Uterus (tissue), 4 donors: ENCODE results near the gene GPR78. TPM values are rescaled to one million over a fixed set of nuclear protein-coding genes. Genes with fewer than 3 reads are reported as not detected.

Experiments used
- DNase-seq, 2 donors: peaks; one replicate each; pipeline ENCODE4 v3.0.0-alpha.2; 2019 to 2020
- H3K27ac ChIP-seq, 2 donors: fragments of 200-600 bp; sonication (generic); 1 replicate in 1 of 2; 2 replicates in 1 of 2; pipeline ENCODE4 v1.5.1; 2016 to 2018
- H3K27me3 ChIP-seq, 2 donors: fragments of 200-600 bp; sonication (generic); one replicate each; pipeline ENCODE4 v1.5.1; 2018 to 2019; ENCODE audit warnings: control low read depth in 1 of 2
- H3K36me3 ChIP-seq, 2 donors: fragments of 200-600 bp; sonication (generic); one replicate each; pipeline ENCODE4 v1.5.1; 2019; ENCODE audit warnings: control low read depth in 1 of 2
- H3K4me1 ChIP-seq, 2 donors: fragments of 200-600 bp; sonication (generic); one replicate each; pipeline ENCODE4 v1.5.1; 2018 to 2019; ENCODE audit warnings: control low read depth in 1 of 2
- H3K4me3 ChIP-seq, 2 donors: fragments of 200-600 bp; sonication (generic); 1 replicate in 1 of 2; 2 replicates in 1 of 2; pipeline ENCODE4 v1.5.1; 2018 to 2019; ENCODE audit warnings: mild to moderate bottlenecking in 1 of 2
- H3K9me3 ChIP-seq, 2 donors: fragments of 200-600 bp; sonication (generic); one replicate each; pipeline ENCODE4 v1.5.1; 2019; ENCODE audit warnings: control low read depth in 1 of 2
- POLR2A ChIP-seq, 2 donors: fragments of 450-650 bp; IDR thresholded peaks; one replicate each; pipeline ENCODE4 v1.6.1; 2016; ENCODE audit warnings: antibody characterized with exemption in 2 of 2, mild to moderate bottlenecking in 1 of 2, moderate library complexity in 1 of 2
- intact Hi-C: fragments of 100-400 bp; cut with DNase I; formaldehyde crosslinking; loops from one replicate; pipeline ENCODE4 v1.15.1; 2023; ENCODE audit warnings: low total_unique reads
- total RNA-seq, 4 donors: library from RNA; depleted of rRNA in 3 of 4; stranded (reverse); fragments of >200 nt in 3 of 4; gene quantifications; one replicate each; pipeline versions ENCODE4 v1.1.0 to v1.2.4, GENCODE V29; 2014 to 2023
- TF ChIP-seq, protein P1 (sequence below), 4 experiments: fragments of 200-600 bp in 2 of 4; fragments of 450-650 bp in 2 of 4; sonication (generic) in 2 of 4; IDR thresholded peaks; one replicate each; pipeline ENCODE4 v1.5.1; 2016 to 2019; ENCODE audit warnings: antibody characterized with exemption in 4 of 4, mild to moderate bottlenecking in 2 of 4, moderate library complexity in 1 of 4
- donor health status: DM: yes; HTN: yes; CAD: no.

The GPR78 gene
- total RNA-seq, 4 donors from 2014 or later: 0.43 to 2.1 TPM; not detected in 2

DNA sequence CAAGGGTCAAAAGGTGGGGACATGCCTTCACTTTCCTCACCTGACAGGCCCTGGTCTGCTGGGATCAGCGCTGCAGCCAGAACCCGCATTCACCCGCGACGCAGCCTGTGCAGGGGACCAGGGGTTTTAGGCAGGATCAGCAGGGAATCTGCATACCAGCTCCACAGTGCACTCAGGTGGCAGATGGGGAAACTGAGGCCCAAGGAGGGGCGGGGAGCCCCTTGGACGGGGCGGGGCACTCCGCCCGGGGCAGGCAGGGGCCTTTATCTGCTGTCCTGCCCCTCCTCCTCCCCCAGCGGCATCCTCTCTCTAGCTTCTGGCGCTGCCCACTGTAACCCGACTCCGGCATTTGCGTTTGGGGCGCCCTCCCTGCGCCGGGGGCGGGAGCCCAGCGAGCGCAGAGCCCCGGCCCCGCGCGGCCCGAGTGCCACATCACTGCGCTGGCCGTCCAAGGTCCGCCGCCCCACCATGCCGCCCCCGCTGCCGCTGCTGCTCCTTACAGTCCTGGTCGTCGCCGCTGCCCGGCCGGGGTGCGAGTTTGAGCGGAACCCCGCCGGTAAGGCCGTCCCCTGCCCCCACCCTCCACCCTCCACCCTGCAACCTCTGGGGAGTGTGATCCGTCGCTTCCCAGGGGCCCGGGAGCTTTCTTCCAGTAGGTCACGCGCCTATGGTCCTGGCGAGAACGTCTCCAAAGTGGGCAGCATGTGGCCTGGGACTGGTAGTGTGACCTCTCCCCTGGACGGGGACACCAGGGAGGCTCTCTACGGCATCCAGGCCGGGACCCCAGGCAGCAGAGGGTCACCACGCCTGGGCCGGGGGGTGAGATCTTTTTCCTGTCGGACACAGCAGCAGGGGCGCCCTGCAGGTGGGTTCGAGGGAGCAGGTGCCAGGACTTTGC, 12.4 kb downstream of the GPR78 start, which contains the start of gene CPZ:
CPZ (plus strand) TSS at position 400 of the 898 bp plus-strand sequence; CDS start at position 469, 69 bp downstream.
- peak in 1 of 2 donors; percentile 41 for TF ChIP-seq POLR2A (IDR thresholded peaks at IDR 0.05)
- TF ChIP-seq, protein P1, sequence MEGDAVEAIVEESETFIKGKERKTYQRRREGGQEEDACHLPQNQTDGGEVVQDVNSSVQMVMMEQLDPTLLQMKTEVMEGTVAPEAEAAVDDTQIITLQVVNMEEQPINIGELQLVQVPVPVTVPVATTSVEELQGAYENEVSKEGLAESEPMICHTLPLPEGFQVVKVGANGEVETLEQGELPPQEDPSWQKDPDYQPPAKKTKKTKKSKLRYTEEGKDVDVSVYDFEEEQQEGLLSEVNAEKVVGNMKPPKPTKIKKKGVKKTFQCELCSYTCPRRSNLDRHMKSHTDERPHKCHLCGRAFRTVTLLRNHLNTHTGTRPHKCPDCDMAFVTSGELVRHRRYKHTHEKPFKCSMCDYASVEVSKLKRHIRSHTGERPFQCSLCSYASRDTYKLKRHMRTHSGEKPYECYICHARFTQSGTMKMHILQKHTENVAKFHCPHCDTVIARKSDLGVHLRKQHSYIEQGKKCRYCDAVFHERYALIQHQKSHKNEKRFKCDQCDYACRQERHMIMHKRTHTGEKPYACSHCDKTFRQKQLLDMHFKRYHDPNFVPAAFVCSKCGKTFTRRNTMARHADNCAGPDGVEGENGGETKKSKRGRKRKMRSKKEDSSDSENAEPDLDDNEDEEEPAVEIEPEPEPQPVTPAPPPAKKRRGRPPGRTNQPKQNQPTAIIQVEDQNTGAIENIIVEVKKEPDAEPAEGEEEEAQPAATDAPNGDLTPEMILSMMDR (IDR thresholded peaks at IDR 0.05): no peak
- Histone ChIP-seq H3K4me1 (peaks cover 0 to 11% of the 10 kb centered on the region in 2 donors), H3K27ac (peak within 1 kb of the TSS; percentile 8 to 23), H3K4me3 (peak within 1 kb of the TSS; percentile 17 to 45), H3K36me3 (no peaks in the 10 kb centered on the region), H3K27me3 (no peaks in the 10 kb centered on the region), H3K9me3 (no peaks in the 10 kb centered on the region)
- peak; percentile 37 to 39 for DNase-seq
- intact Hi-C loops: loop anchor here (10.0 kb wide), 1 partner anchor 128 kb away; no protein-coding TSS in a partner anchor

DNA sequence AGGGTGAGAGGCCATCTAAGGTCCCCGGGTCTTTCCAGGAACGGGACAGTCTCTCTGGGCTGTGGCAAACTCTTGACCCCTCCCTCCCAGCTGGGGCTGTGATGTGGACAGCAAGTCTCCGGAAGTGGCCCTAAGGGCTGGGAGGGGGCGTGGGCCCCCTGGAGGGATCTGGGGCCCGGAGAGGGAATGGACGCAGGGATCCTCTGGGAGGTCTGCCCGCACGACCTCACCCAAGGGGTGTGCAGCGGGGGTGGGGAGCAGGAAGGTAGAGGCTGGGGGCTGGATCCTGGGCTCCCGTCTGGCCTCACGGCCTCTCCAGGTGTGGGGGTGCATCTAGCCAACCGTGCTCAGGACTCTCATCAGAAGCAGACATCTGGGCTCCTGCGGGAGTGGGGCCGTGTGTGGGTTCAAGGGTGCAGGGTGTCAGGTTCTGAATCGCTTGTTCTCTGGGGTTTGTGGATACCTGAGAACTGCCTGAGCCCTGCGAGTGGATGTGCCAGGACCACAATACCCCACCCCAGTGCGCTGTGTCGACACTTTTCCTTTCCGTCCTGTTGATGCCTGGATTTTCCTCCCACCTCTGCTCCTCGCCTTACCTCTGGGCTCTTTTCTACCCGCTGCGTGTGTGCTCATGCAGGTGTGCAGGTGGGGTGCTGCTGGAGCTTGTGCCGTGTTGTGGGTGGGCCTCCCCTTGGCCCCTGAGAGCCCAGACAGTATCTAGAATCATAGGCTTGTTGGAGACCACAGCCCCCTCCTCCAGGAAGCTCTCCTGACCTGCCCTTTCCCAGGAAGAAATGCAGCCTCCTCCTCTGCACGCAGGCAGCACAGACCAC, 13.3 kb downstream of the GPR78 start:
- no peaks in the 10 kb centered on the region for H3K36me3 ChIP-seq
- no peaks in the 10 kb centered on the region for H3K27me3 ChIP-seq
- no peaks in the 10 kb centered on the region for H3K9me3 ChIP-seq
- H3K4me3 ChIP-seq: peak overlapping the region; percentile 17 to 45
- intact Hi-C loops: loop anchor here (10.0 kb wide), 1 partner anchor 129 kb away; no protein-coding TSS in a partner anchor
- no peak for DNase-seq
- TF ChIP-seq, protein P1 (IDR thresholded peaks at IDR 0.05): no peak
- no peak for TF ChIP-seq POLR2A (IDR thresholded peaks at IDR 0.05)
- H3K27ac ChIP-seq: peak overlapping the region in 1 of 2 donors; percentile 23
- H3K4me1 ChIP-seq: peaks cover 0 to 11% of the 10 kb centered on the region in 2 donors

DNA sequence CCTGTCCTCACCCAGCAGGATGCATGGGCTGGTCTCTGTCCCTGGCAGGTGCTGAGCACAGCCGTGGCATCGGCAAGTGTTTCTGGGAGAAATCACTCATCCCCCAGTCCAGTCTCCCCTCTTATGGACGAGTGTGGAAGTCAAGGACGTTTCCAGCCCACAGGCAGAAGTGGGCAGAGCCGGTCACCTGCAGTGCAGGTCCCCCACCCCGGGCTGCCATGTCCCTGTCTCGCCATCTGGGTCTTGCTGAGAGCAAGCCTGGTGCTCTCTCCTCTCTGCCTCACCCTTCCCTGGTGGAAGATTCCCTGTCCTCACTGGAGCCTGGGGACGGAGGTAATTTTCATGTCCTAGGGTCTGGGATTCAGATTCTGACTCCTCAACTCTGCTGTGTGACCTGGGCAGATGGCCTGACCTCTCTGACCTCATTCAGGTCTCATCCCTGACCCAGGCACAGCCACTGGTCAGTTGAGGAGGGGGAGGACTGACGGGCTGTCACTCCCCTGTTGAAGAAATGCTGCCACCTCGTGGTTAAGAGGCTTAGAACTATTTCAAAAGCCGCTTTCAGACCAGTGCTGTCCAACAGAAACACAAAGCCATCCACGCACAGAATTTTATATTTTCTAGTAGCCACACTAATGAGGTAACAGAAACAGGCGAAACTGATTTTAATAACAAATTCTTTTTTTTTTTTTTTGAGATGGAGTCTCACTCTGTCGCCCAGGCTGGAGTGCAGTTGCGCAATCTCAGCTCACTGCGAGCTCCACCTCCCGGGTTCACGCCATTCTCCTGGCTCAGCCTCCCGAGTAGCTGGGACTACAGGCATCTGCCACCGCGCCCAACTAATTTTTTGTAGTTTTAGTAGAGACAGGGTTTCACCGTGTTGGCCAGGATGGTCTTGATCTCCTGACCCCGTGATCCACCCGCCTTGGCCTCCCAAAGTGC, 14.2 kb downstream of the GPR78 start:
- TF ChIP-seq, protein P1 (IDR thresholded peaks at IDR 0.05): peak; percentile 57 to 70 (median 62)
- no peak for TF ChIP-seq POLR2A (IDR thresholded peaks at IDR 0.05)
- Histone ChIP-seq H3K27me3 (no peaks in the 10 kb centered on the region), H3K36me3 (no peaks in the 10 kb centered on the region), H3K4me3 (peak overlapping the region in 1 of 2 donors; percentile 45), H3K27ac (peak overlapping the region in 1 of 2 donors; percentile 40), H3K9me3 (no peaks in the 10 kb centered on the region), H3K4me1 (peaks cover 0 to 11% of the 10 kb centered on the region in 2 donors)
- peak; percentile 50 to 75 for DNase-seq
- intact Hi-C loops: loop anchor here (10.0 kb wide), 1 partner anchor 130 kb away; no protein-coding TSS in a partner anchor

DNA sequence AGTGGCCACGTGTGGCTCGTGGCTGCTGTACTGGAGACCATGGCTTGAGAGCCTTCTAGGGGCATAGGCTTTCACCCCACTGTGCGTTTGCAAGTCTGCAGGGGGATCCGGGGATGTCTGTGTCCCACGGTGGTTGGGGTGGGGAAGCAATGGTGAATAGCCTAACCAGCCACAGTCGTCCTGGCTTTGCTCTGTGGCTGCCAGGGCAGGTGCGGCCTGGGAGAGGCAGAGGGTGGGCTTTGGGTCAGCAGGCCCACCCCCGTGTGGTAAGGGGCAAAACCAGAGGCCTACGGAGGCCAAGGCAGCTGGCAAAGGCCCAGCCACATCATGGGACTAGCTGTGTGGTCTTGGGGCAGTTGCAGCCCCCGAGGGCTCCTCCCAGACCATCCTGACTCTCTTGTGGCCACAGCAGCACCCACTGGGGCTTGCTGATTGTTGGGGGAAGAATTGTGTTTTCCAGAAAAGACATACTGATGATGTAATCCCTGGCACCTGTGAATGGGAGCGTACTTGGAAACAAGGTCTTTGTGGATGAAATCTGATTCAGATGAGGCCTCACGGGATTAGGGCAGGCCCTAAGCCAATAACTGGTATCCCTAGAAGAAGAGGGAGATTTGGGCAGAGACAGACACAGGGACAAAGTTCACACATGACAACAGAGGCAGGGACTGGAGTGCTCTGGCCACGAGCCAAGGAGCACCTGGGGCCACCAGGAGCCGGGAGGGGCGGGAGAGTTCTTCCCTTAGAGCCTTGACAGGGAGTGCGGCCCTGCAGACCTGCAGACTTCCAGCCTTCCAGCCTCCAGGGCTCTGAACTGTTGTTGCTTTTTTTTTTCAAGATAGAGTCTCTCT, 15.3 kb downstream of the GPR78 start:
- intact Hi-C loops: loop anchor here (10.0 kb wide), 1 partner anchor 131 kb away; no protein-coding TSS in a partner anchor
- H3K27ac ChIP-seq: no peak overlapping the region
- no peak for TF ChIP-seq POLR2A (IDR thresholded peaks at IDR 0.05)
- TF ChIP-seq, protein P1 (IDR thresholded peaks at IDR 0.05): no peak

More for the DNA sequence above, 15.3 kb downstream of the GPR78 start:
- H3K9me3 ChIP-seq: no peaks in the 10 kb centered on the region
- H3K4me1 ChIP-seq: peaks cover 0 to 11% of the 10 kb centered on the region in 2 donors
- H3K27me3 ChIP-seq: no peaks in the 10 kb centered on the region
- no peak overlapping the region for H3K4me3 ChIP-seq
- no peaks in the 10 kb centered on the region for H3K36me3 ChIP-seq
- no peak for DNase-seq
